IPS-NIHi11 (cell line): ENCODE data around the gene RMND5B.
A peak's percentile ranks its signal among the peaks of the same experiment; 100 is the strongest.

Source experiments
- DNase-seq: peaks from one replicate; pipeline ENCODE4 v3.0.0; 2012; ENCODE audit warnings: mixed read lengths, low spot score

Gene RMND5B

GRCh38 chr5:178131446-178131996, 707 bp downstream of the RMND5B start:
- no peak for DNase-seq

- DNase-seq, result no peak
Measured at GRCh38 chr5:178136990-178137389, 6.2 kb downstream of the RMND5B start.

GRCh38 chr5:178137991-178138390, 7.2 kb downstream of the RMND5B start:
- no peak for DNase-seq

- no peak for DNase-seq
Measured at GRCh38 chr5:178141550-178141949, 10.7 kb downstream of the RMND5B start.

- DNase-seq, result no peak
Measured at GRCh38 chr5:178142642-178143041, 11.8 kb downstream of the RMND5B start.

GRCh38 chr5:178143246-178143645, 12.4 kb downstream of the RMND5B start:
- no peak for DNase-seq

- no peak for DNase-seq
Measured at GRCh38 chr5:178143901-178144300, 13.1 kb downstream of the RMND5B start.

- DNase-seq, result peak; percentile 87
Measured at GRCh38 chr5:178145965-178146820, 15.4 kb downstream of the RMND5B start.

GRCh38 chr5:178147406-178147805, 16.6 kb downstream of the RMND5B start:
- no peak for DNase-seq

GRCh38 chr5:178149199-178149932, 18.6 kb downstream of the RMND5B start:
- DNase-seq, result no peak

- no peak for DNase-seq
Measured at GRCh38 chr5:178150977-178151734, 20.3 kb downstream of the RMND5B start.

GRCh38 chr5:178152491-178153444, 22.0 kb downstream of the RMND5B start:
- DNase-seq, result no peak

- peak; percentile 96 for DNase-seq
Measured at GRCh38 chr5:178153530-178154340, 22.9 kb downstream of the RMND5B start, which contains the start of gene NHP2. TSS of gene NHP2 (minus strand) at chr5:178153885. CDS start at chr5:178153817, 68 bp downstream.

GRCh38 chr5:178155065-178155464, 24.3 kb downstream of the RMND5B start:
- DNase-seq, result no peak

- no peak for DNase-seq
Measured at GRCh38 chr5:178160176-178160575, 29.4 kb downstream of the RMND5B start.

GRCh38 chr5:178162481-178162880, 31.7 kb downstream of the RMND5B start:
- no peak for DNase-seq

GRCh38 chr5:178163772-178164735, 33.2 kb downstream of the RMND5B start:
- peak; percentile 94 for DNase-seq

- no peak for DNase-seq
Measured at GRCh38 chr5:178165581-178165980, 34.8 kb downstream of the RMND5B start.

GRCh38 chr5:178170455-178170854, 39.6 kb downstream of the RMND5B start:
- DNase-seq, result no peak
